B cell (primary cell): Measurements from ENCODE around the gene COX20. TPM values are rescaled to one million over a fixed set of nuclear protein-coding genes. Genes with fewer than 3 reads are reported as not detected.

Experiments
- ATAC-seq: fragments of 200-7000 bp; cut with Tn5 transposase; one replicate; pipeline ENCODE4 v1.10.0; 2021; ENCODE audit warnings: low read depth, mild to moderate bottlenecking, moderate number of reproducible peaks, moderate library complexity
- CTCF ChIA-PET: fragments of 350-600 bp; sonication (Branson Sonifier 250); formaldehyde crosslinking; loops from one replicate; lab custom pipeline; 2021; ENCODE audit warnings: antibody characterized with exemption, inconsistent platforms; lab: Charles Lee
- POLR2A ChIA-PET: fragments of 350-600 bp; sonication (Branson Sonifier 250); formaldehyde crosslinking; loops from one replicate; lab custom pipeline; 2021; ENCODE audit warnings: antibody characterized with exemption; lab: Charles Lee
- DNase-seq: peaks from one replicate; pipeline ENCODE4 v3.0.0; 2013
- H2AFZ ChIP-seq: 2 replicates; pipeline ENCODE4 v1.6.1; 2012; ENCODE audit warnings: mild to moderate bottlenecking, low read depth, low read length; ENCODE audit not compliant: insufficient read depth, poor library complexity, severe bottlenecking
- H3K27ac ChIP-seq, 2 donors: 1 replicate in 1 of 2; 2 replicates in 1 of 2; pipeline ENCODE4 v1.5.1; 2012 to 2013; ENCODE audit warnings: low read length in 2 of 2, mild to moderate bottlenecking in 2 of 2, moderate library complexity in 1 of 2
- H3K27me3 ChIP-seq, 4 experiments: fragments of 200-600 bp in 1 of 4; sonication (generic) in 1 of 4; replicated peaks in 1 of 4; 1 replicate in 2 of 4; 2 replicates in 2 of 4; pipeline versions ENCODE4 v1.6.1 to v1.7.0; 2013 to 2016; ENCODE audit warnings: low read length in 3 of 4, mild to moderate bottlenecking in 2 of 4, mixed read lengths in 1 of 4, moderate library complexity in 1 of 4; ENCODE audit not compliant: insufficient read depth in 4 of 4, control insufficient read depth in 3 of 4; ENCODE audit errors: control extremely low read depth in 1 of 4
- H3K36me3 ChIP-seq, 2 experiments: replicated peaks in 1 of 2; 1 replicate in 1 of 2; 2 replicates in 1 of 2; pipeline versions ENCODE4 v1.6.1 to v1.7.1; 2013; ENCODE audit warnings: low read length in 1 of 2; ENCODE audit not compliant: insufficient read depth in 2 of 2, control insufficient read depth in 1 of 2; ENCODE audit errors: control extremely low read depth in 1 of 2, extremely low read depth in 1 of 2
- H3K4me1 ChIP-seq, 2 donors: fragments of 200-600 bp in 1 of 2; sonication (generic) in 1 of 2; 1 replicate in 1 of 2; 2 replicates in 1 of 2; pipeline versions ENCODE4 v1.5.1 to v1.6.1; 2013 to 2017; ENCODE audit warnings: low read length in 2 of 2; ENCODE audit not compliant: control insufficient read depth in 2 of 2, insufficient read depth in 2 of 2
- H3K4me2 ChIP-seq: replicated peaks from 2 replicates; pipeline ENCODE3; 2012; ENCODE audit warnings: mild to moderate bottlenecking, low read depth, low read length; ENCODE audit not compliant: poor library complexity, severe bottlenecking
- H3K4me3 ChIP-seq, 5 experiments: fragments of 200-600 bp in 1 of 5; sonication (generic) in 1 of 5; 1 replicate in 3 of 5; 2 replicates in 2 of 5; pipeline versions ENCODE4 v1.5.1 to v1.7.0; 2011 to 2016; ENCODE audit warnings: low read length in 4 of 5, mild to moderate bottlenecking in 4 of 5, low read depth in 2 of 5, control low read depth in 1 of 5, moderate library complexity in 1 of 5; ENCODE audit not compliant: insufficient read depth in 1 of 5; ENCODE audit errors: control extremely low read depth in 1 of 5, extremely low read depth in 1 of 5
- H3K79me2 ChIP-seq: fragments of 200-600 bp; sonication (generic); one replicate; pipeline ENCODE4 v1.6.0; 2016; ENCODE audit warnings: low read length; ENCODE audit not compliant: control insufficient read depth, insufficient read depth
- H3K9ac ChIP-seq: fragments of 200-600 bp; sonication (generic); 2 replicates; pipeline ENCODE4 v1.6.1; 2017; ENCODE audit warnings: mild to moderate bottlenecking, low read length, moderate library complexity
- H3K9me3 ChIP-seq, 3 donors: one replicate each; pipeline versions ENCODE4 v1.6.1 to v1.7.1; 2013; ENCODE audit warnings: low read length in 2 of 3; ENCODE audit not compliant: control insufficient read depth in 2 of 3, insufficient read depth in 1 of 3; ENCODE audit errors: control extremely low read depth in 1 of 3
- H4K20me1 ChIP-seq: 2 replicates; pipeline ENCODE4 v1.6.0; 2012; ENCODE audit warnings: mild to moderate bottlenecking, low read length; ENCODE audit not compliant: insufficient read depth, control insufficient read depth, poor library complexity, severe bottlenecking
- H3K27ac Mint-ChIP-seq: one replicate; pipeline ENCODE4 v1.8.0; 2021; ENCODE audit warnings: mixed read lengths
- H3K27me3 Mint-ChIP-seq: one replicate; pipeline ENCODE4 v1.8.0; 2021; ENCODE audit warnings: mixed read lengths
- H3K4me1 Mint-ChIP-seq: one replicate; pipeline ENCODE4 v1.8.0; 2021; ENCODE audit warnings: mixed read lengths
- H3K4me3 Mint-ChIP-seq: one replicate; pipeline ENCODE4 v1.8.0; 2021; ENCODE audit warnings: mixed read lengths
- H3K9me3 Mint-ChIP-seq: one replicate; pipeline ENCODE4 v1.8.0; 2022; ENCODE audit warnings: mixed read lengths; ENCODE audit not compliant: insufficient read depth
- EZH2 ChIP-seq: IDR thresholded peaks from 2 replicates; pipeline ENCODE4 v1.6.1; 2012; ENCODE audit warnings: borderline replicate concordance, low read depth, mild to moderate bottlenecking, moderate library complexity, low read length; ENCODE audit not compliant: insufficient read depth, poor library complexity, severe bottlenecking
- WGBS: methylation state at CpG from one replicate; pipeline ENCODE4 v1.1.5; 2013; ENCODE audit warnings: missing lambda C conversion rate; ENCODE audit not compliant: insufficient coverage; 5-methylcytosine and 5-hydroxymethylcytosine counted together
- intact Hi-C: fragments of 100-400 bp; cut with micrococcal nuclease; formaldehyde crosslinking; loops from one replicate; pipeline ENCODE4 v1.10.0; 2022
- polyA plus RNA-seq: library from polyadenylated mRNA; depleted of rRNA; stranded (reverse); fragments of >200 nt; gene quantifications from 2 replicates; pipeline ENCODE4 v1.2.3, GENCODE V29; 2012
- total RNA-seq, 2 donors: library from RNA; stranded (reverse); fragments of 120-200 nt in 1 of 2; gene quantifications; 1 replicate in 1 of 2; 2 replicates in 1 of 2; pipeline versions ENCODE4 v1.2.3 to v1.2.4, GENCODE V29; 2013 to 2022
- TF ChIP-seq, protein P1 (sequence below): fragments of 200-600 bp; IDR thresholded peaks from one replicate; pipeline ENCODE4 v1.8.0; 2022; ENCODE audit warnings: antibody characterized with exemption, mild to moderate bottlenecking

COX20 gene
- total and polyA plus RNA-seq, 2 donors (not counting 1 experiment from before 2014, with no cell fraction given) = 24.7 to 35.7 TPM

DNA sequence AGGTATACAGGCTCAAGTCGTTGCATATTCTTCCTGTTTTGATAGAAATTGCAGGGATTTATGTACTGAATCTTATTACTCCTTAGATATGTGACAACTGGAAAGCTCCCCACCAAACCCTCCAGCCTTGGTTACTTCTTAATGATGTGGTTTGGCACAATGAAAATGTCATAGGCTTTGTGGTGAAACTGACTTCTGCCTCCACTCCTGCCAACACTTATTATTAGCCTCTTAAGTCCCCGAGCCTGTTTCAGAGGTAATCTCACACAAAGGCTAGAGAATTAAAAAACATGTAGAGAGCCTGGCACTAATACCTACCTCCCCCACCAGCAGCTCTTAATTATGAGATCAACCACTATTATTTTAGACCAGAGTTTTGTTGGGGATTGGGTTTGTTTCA is 4.2 kb downstream of the COX20 start:
- H3K4me2 ChIP-seq = no peak overlapping the region
- DNase-seq = no peak
- Mint-ChIP-seq H3K27me3 (no peaks in the 10 kb centered on the region), H3K4me1 (peaks cover 52% of the 10 kb centered on the region), H3K4me3 (no peak overlapping the region), H3K9me3 (no peaks in the 10 kb centered on the region), H3K27ac (peak overlapping the region; percentile 56)
- H2AFZ ChIP-seq = no peak overlapping the region
- H3K4me3 ChIP-seq = no peak overlapping the region
- POLR2A ChIA-PET = interaction anchor here (0.8 to 1.6 kb wide), 2 partner anchors 15 to 24 kb away, joined by 3 to 4 read pairs; partner anchors contain the start of gene HNRNPU
- no peaks in the 10 kb centered on the region for H3K27me3 ChIP-seq
- ATAC-seq = no peak
- WGBS = no CpG with 5 or more reads among the region's 2 CpGs
- no peak overlapping the region for H3K9ac ChIP-seq
- CTCF ChIA-PET = interaction anchor here (1.0 to 5.5 kb wide), 4 partner anchors 11 to 203 kb away, joined by 3 to 38 read pairs (median 12); no protein-coding TSS in a partner anchor
- peak overlapping the region in 1 of 2 donors; percentile 52 for H3K27ac ChIP-seq
- H3K4me1 ChIP-seq = peaks cover 19 to 21% of the 10 kb centered on the region in 2 donors
- H3K9me3 ChIP-seq = no peaks in the 10 kb centered on the region
- no peak for TF ChIP-seq EZH2
- TF ChIP-seq, protein P1, sequence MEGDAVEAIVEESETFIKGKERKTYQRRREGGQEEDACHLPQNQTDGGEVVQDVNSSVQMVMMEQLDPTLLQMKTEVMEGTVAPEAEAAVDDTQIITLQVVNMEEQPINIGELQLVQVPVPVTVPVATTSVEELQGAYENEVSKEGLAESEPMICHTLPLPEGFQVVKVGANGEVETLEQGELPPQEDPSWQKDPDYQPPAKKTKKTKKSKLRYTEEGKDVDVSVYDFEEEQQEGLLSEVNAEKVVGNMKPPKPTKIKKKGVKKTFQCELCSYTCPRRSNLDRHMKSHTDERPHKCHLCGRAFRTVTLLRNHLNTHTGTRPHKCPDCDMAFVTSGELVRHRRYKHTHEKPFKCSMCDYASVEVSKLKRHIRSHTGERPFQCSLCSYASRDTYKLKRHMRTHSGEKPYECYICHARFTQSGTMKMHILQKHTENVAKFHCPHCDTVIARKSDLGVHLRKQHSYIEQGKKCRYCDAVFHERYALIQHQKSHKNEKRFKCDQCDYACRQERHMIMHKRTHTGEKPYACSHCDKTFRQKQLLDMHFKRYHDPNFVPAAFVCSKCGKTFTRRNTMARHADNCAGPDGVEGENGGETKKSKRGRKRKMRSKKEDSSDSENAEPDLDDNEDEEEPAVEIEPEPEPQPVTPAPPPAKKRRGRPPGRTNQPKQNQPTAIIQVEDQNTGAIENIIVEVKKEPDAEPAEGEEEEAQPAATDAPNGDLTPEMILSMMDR = no peak
- peaks cover 39% of the 10 kb centered on the region for H3K79me2 ChIP-seq
- no peaks in the 10 kb centered on the region for H4K20me1 ChIP-seq
- intact Hi-C loops = loop anchor here (10.0 kb wide), 1 partner anchor 795 kb away; no protein-coding TSS in a partner anchor
- peaks cover 3 to 39% of the 10 kb centered on the region in 2 experiments for H3K36me3 ChIP-seq

DNA sequence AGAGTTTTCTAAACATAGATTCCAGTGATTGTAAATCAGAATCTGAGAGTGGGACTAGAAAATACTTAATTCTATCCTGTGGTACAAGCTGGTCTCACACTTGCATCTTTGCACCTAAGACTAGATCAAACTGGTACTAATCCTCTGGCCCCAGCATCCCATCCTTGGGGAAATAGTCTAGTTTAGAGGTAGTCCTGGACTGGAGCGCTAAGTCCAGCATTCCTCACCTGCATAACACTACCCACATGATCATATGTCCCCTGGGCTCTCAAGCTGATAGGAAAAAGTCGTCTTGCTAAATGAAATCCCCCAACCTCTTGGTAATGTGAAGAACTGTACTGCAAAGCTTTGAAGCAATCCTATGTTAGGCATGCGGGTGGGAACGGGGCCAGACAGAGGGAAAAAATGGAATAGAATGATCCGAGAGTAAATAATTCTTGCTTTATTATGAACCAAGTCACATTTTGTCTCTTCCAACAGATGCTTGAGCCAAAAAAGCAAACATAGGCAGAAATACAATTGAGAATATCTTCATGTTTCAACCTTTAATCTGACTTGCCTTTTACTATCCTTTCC is 4.8 kb downstream of the COX20 start:
- ATAC-seq (no peak), DNase-seq (no peak)
- peaks cover 3 to 45% of the 10 kb centered on the region in 2 experiments for H3K36me3 ChIP-seq
- no peaks in the 10 kb centered on the region for H3K9me3 Mint-ChIP-seq
- peaks cover 39% of the 10 kb centered on the region for H3K79me2 ChIP-seq
- H3K4me3 ChIP-seq = no peak overlapping the region
- no peak overlapping the region for H2AFZ ChIP-seq
- peak overlapping the region in 1 of 2 donors; percentile 47 for H3K27ac ChIP-seq
- intact Hi-C loops = no loop called here
- no peaks in the 10 kb centered on the region for H3K9me3 ChIP-seq
- ChIA-PET POLR2A (interaction anchor here (0.5 to 1.6 kb wide), 4 partner anchors 14 to 240 kb away, joined by 3 to 4 read pairs (median 4); partner anchors contain the start of gene HNRNPU), CTCF (interaction anchor here (1.0 to 5.5 kb wide), 4 partner anchors 10 to 202 kb away, joined by 3 to 38 read pairs (median 12); no protein-coding TSS in a partner anchor)
- no peaks in the 10 kb centered on the region for H4K20me1 ChIP-seq
- H3K27ac Mint-ChIP-seq = peak overlapping the region; percentile 70
- peaks cover 19 to 21% of the 10 kb centered on the region in 2 donors for H3K4me1 ChIP-seq
- TF ChIP-seq EZH2 = no peak
- TF ChIP-seq, protein P1 = no peak
- H3K27me3 Mint-ChIP-seq = no peaks in the 10 kb centered on the region
- H3K9ac ChIP-seq = no peak overlapping the region
- H3K4me3 Mint-ChIP-seq = no peak overlapping the region
- WGBS = no CpG with 5 or more reads among the region's 5 CpGs
- H3K4me2 ChIP-seq = no peak overlapping the region
- peaks cover 51% of the 10 kb centered on the region for H3K4me1 Mint-ChIP-seq
- no peaks in the 10 kb centered on the region for H3K27me3 ChIP-seq
